ENCODE data around the gene GTF3A.

- TF ChIP-seq POLR2AphosphoS5 (IDR thresholded peaks at IDR 0.05; ENCODE audit: low read depth, low read length) = no peak
- no peak for TF ChIP-seq SIN3A (IDR thresholded peaks at IDR 0.05; ENCODE audit: borderline replicate concordance, insufficient read depth, low read length)
- no peak for TF ChIP-seq REST (IDR thresholded peaks at IDR 0.05; ENCODE audit: insufficient read depth in 1 of 2, low read depth in 2 of 2, low read length in 2 of 2)
Measured at GRCh38 chr13:27401210-27401609, 23.2 kb upstream of the GTF3A start.
